ENCODE data around the gene IPPK. TPM values are rescaled to one million over a fixed set of nuclear protein-coding genes. Genes with fewer than 3 reads are reported as not detected.
A peak's percentile ranks its signal among the peaks of the same experiment; 100 is the strongest.

IPPK gene
- total RNA-seq, 1 donor from 2014 or later: 8.1 TPM

DNA sequence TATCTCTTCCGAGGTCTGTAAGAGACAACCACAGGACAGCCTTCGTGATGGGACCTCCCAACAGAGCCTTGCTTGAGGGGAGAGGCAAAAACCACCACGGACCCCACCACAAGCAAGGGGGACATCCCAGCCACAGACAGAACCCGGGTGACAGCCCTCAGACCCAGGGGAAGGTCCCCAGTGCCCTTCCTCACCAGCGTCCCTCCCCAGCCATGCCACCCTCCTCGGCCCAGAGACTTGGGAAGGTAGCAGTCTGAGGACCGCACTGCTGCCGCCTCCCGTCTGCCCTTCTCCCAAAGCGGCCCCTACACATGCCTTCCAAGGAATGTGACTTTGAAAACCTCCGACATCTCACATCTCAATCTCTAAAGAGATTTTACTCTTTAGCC, 13.4 kb downstream of the IPPK start:
- TF ChIP-seq, protein P1, sequence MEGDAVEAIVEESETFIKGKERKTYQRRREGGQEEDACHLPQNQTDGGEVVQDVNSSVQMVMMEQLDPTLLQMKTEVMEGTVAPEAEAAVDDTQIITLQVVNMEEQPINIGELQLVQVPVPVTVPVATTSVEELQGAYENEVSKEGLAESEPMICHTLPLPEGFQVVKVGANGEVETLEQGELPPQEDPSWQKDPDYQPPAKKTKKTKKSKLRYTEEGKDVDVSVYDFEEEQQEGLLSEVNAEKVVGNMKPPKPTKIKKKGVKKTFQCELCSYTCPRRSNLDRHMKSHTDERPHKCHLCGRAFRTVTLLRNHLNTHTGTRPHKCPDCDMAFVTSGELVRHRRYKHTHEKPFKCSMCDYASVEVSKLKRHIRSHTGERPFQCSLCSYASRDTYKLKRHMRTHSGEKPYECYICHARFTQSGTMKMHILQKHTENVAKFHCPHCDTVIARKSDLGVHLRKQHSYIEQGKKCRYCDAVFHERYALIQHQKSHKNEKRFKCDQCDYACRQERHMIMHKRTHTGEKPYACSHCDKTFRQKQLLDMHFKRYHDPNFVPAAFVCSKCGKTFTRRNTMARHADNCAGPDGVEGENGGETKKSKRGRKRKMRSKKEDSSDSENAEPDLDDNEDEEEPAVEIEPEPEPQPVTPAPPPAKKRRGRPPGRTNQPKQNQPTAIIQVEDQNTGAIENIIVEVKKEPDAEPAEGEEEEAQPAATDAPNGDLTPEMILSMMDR (conservative IDR thresholded peaks at IDR 0.05): no peak
- H3K27me3 Mint-ChIP-seq: no peaks in the 10 kb centered on the region
- H3K4me1 Mint-ChIP-seq (ENCODE audit: unreplicated experiment): peaks cover 16% of the 10 kb centered on the region
- no peaks in the 10 kb centered on the region for H3K9me3 Mint-ChIP-seq
- H3K4me3 Mint-ChIP-seq: no peak overlapping the region
- H3K36me3 Mint-ChIP-seq: peaks cover 7% of the 10 kb centered on the region
- H3K27ac Mint-ChIP-seq: no peak overlapping the region
- no peak for DNase-seq (ENCODE audit: extremely low spot score, unreplicated experiment)

GRCh38 chr9:92655896-92656536, 13.9 kb downstream of the IPPK start:
- Mint-ChIP-seq H3K4me1 (ENCODE audit: unreplicated experiment) (peaks cover 13% of the 10 kb centered on the region), H3K9me3 (no peaks in the 10 kb centered on the region), H3K4me3 (no peak overlapping the region), H3K36me3 (peaks cover 6% of the 10 kb centered on the region), H3K27me3 (no peaks in the 10 kb centered on the region), H3K27ac (no peak overlapping the region)
- TF ChIP-seq, protein P1 (conservative IDR thresholded peaks at IDR 0.05): no peak
- no peak for DNase-seq (ENCODE audit: extremely low spot score, unreplicated experiment)

DNA sequence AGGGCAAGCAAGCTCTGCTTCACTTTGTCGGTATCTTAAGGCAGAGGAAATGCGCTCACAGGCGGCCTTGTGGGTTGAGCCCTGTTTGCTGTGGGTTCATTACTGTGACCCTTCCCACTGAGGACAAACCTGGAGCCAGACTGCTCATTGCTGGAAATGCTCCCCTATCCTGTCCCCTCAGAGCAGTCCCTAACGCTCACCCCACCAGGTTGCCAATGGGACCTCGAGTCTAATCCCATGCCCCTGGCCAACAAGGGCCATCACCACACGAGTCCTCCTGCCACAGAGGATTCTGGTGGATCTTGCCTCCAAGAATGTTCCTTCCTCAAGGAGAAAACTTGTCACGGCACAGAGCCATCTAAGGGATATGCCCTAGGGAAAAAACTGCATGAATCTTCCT, 14.6 kb downstream of the IPPK start:
- H3K36me3 Mint-ChIP-seq: peaks cover 9% of the 10 kb centered on the region
- H3K9me3 Mint-ChIP-seq: no peaks in the 10 kb centered on the region
- peaks cover 8% of the 10 kb centered on the region for H3K4me1 Mint-ChIP-seq (ENCODE audit: unreplicated experiment)
- no peak for DNase-seq (ENCODE audit: extremely low spot score, unreplicated experiment)
- TF ChIP-seq, protein P1 (conservative IDR thresholded peaks at IDR 0.05): no peak
- no peak overlapping the region for H3K4me3 Mint-ChIP-seq
- H3K27ac Mint-ChIP-seq: peak overlapping the region; percentile 74
- H3K27me3 Mint-ChIP-seq: no peaks in the 10 kb centered on the region

DNA sequence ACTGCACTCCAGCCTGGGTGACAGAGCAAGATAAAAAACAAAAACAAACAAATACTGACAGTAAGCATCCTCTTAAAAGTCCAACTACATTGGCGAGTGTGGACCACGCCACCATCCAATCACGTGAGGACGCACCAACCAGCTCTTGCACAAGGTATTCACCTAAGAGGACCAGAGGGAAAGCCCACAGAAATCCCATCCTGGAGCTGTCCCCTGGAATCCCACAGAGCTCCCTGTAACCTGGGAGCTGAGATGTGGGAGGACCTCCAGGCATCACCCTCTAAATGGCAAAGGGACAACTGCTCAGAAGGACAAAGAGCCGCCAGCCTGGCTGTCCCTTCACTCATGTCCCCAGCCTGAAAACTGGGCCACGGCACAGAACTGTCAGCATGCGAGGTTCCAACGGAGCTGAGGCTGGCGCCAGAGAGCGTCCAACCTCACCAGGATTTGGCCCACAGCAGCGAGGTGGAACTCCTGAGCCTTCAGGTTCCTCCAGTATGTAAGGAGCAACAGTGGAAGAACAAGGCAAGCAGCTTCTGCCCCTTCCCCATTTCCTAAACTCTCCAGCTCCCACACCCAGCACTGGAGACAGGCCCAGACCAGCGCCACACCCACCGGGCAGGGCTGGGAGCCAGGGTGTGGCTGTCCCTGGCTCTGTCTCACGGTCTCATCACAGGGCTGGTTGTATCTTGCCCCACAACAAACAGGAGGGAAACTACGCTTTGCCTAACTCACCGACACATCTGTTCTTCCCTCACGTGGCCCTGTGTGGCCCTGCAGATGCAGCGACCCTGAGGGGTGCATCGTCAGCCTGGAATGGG, 15.2 kb downstream of the IPPK start:
- peaks cover 9% of the 10 kb centered on the region for H3K36me3 Mint-ChIP-seq
- DNase-seq (ENCODE audit: extremely low spot score, unreplicated experiment): no peak
- no peaks in the 10 kb centered on the region for H3K9me3 Mint-ChIP-seq
- peak overlapping the region; percentile 74 for H3K27ac Mint-ChIP-seq
- no peaks in the 10 kb centered on the region for H3K27me3 Mint-ChIP-seq
- TF ChIP-seq, protein P1 (conservative IDR thresholded peaks at IDR 0.05): no peak
- peaks cover 1% of the 10 kb centered on the region for H3K4me1 Mint-ChIP-seq (ENCODE audit: unreplicated experiment)
- H3K4me3 Mint-ChIP-seq: no peak overlapping the region

DNA sequence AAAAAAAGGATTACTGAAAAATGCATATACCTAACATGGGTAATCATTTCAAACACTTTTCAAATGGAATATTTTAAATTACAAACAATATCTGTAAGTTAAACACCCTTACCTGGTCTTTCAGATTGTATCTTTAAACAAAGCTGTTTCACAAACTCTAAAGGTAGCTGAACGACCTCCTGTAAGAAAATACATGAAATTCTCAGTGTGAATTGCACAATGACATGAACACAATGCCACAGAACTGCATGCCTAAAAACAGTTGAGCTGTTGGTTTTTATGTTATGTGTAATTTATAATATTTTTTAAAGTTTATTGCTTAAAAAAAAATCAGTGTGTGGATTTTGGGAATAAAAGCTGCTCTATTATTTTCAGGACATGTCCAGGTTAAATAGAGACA, 17.5 kb downstream of the IPPK start:
- Mint-ChIP-seq H3K36me3 (peaks cover 16% of the 10 kb centered on the region), H3K4me3 (no peak overlapping the region), H3K27me3 (no peaks in the 10 kb centered on the region), H3K4me1 (ENCODE audit: unreplicated experiment) (no peaks in the 10 kb centered on the region), H3K9me3 (no peaks in the 10 kb centered on the region), H3K27ac (no peak overlapping the region)
- no peak for DNase-seq (ENCODE audit: extremely low spot score, unreplicated experiment)
- TF ChIP-seq, protein P1 (conservative IDR thresholded peaks at IDR 0.05): no peak

Data from type B pancreatic cell (in vitro differentiated cells).